GM23338 (cell line): ENCODE results near the gene LCE7A. TPM values are rescaled to one million over a fixed set of nuclear protein-coding genes. Genes with fewer than 3 reads are reported as not detected.

Experiments used
- polyA plus RNA-seq: library from polyadenylated mRNA; unstranded; fragments of >200 nt; fragmentation: Nextera tagmentation; extraction: Ambion mirVana; gene quantifications from 2 replicates; pipeline ENCODE4 v1.2.1, GENCODE V29; 2016
- total RNA-seq: library from RNA; depleted of rRNA; stranded (reverse); fragments of >200 nt; shearing (Covaris generic); gene quantifications from 2 replicates; pipeline ENCODE4 v1.2.3, GENCODE V29; 2014; rRNA removed

Gene LCE7A
- total and polyA plus RNA-seq, 2 experiments from 2014 or later: not detected

Other genes with a start within 250 kb of the LCE7A start
- gene LCE3B, start 246.2 kb upstream of the LCE7A start, total RNA-seq: not detected in 2 replicates
- gene LCE3B, start 246.2 kb upstream of the LCE7A start, polyA plus RNA-seq: not detected in 2 replicates
- gene LCE3A, start 236.9 kb upstream of the LCE7A start, total RNA-seq: not detected in 2 replicates
- gene LCE3A, start 236.9 kb upstream of the LCE7A start, polyA plus RNA-seq: not detected in 2 replicates
- not detected in 2 replicates for gene LCE2D, start 196.6 kb upstream of the LCE7A start, total RNA-seq
- not detected in 2 replicates for gene LCE2D, start 196.6 kb upstream of the LCE7A start, polyA plus RNA-seq
- gene LCE2C, start 184.7 kb upstream of the LCE7A start, total RNA-seq: not detected in 2 replicates
- gene LCE2C, start 184.7 kb upstream of the LCE7A start, polyA plus RNA-seq: not detected in 2 replicates
- gene LCE2B, start 173.9 kb upstream of the LCE7A start, total RNA-seq: not detected in 2 replicates
- gene LCE2B, start 173.9 kb upstream of the LCE7A start, polyA plus RNA-seq: not detected in 2 replicates
- not detected in 2 replicates for gene LCE2A, start 161.7 kb upstream of the LCE7A start, total RNA-seq
- not detected in 2 replicates for gene LCE2A, start 161.7 kb upstream of the LCE7A start, polyA plus RNA-seq
- not detected in 2 replicates for gene LCE4A, start 151.8 kb upstream of the LCE7A start, total RNA-seq
- gene LCE4A, start 151.8 kb upstream of the LCE7A start, polyA plus RNA-seq: not detected in 2 replicates
- not detected in 2 replicates for gene KPRP, start 102.0 kb upstream of the LCE7A start, total RNA-seq
- not detected in 2 replicates for gene KPRP, start 102.0 kb upstream of the LCE7A start, polyA plus RNA-seq
- gene LCE1F, start 84.9 kb upstream of the LCE7A start, total RNA-seq: not detected in 2 replicates
- not detected in 2 replicates for gene LCE1F, start 84.9 kb upstream of the LCE7A start, polyA plus RNA-seq
- not detected in 2 replicates for gene LCE1E, start 73.7 kb upstream of the LCE7A start, total RNA-seq
- 0.43 TPM in 1 of 2 replicates, not detected in the other for gene LCE1E, start 73.7 kb upstream of the LCE7A start, polyA plus RNA-seq
- not detected in 2 replicates for gene LCE1D, start 63.3 kb upstream of the LCE7A start, total RNA-seq
- not detected in 2 replicates for gene LCE1D, start 63.3 kb upstream of the LCE7A start, polyA plus RNA-seq
- not detected in 2 replicates for gene LCE1C, start 53.3 kb upstream of the LCE7A start, total RNA-seq
- gene LCE1C, start 53.3 kb upstream of the LCE7A start, polyA plus RNA-seq: not detected in 2 replicates
- not detected in 2 replicates for gene LCE1B, start 48.0 kb upstream of the LCE7A start, total RNA-seq
- not detected in 2 replicates for gene LCE1B, start 48.0 kb upstream of the LCE7A start, polyA plus RNA-seq
- not detected in 2 replicates for gene LCE1A, start 32.5 kb upstream of the LCE7A start, total RNA-seq
- not detected in 2 replicates for gene LCE1A, start 32.5 kb upstream of the LCE7A start, polyA plus RNA-seq
- gene LCE6A, start 17.1 kb upstream of the LCE7A start, total RNA-seq: not detected in 2 replicates
- gene LCE6A, start 17.1 kb upstream of the LCE7A start, polyA plus RNA-seq: not detected in 2 replicates
- gene SMCP, start 18.3 kb downstream of the LCE7A start, total RNA-seq: not detected in 2 replicates
- not detected in 2 replicates for gene SMCP, start 18.3 kb downstream of the LCE7A start, polyA plus RNA-seq
- gene IVL, start 48.5 kb downstream of the LCE7A start, total RNA-seq: not detected in 2 replicates
- not detected in 2 replicates for gene IVL, start 48.5 kb downstream of the LCE7A start, polyA plus RNA-seq
- not detected in 2 replicates for gene SPRR5, start 87.2 kb downstream of the LCE7A start, total RNA-seq
- not detected in 2 replicates for gene SPRR5, start 87.2 kb downstream of the LCE7A start, polyA plus RNA-seq
- gene SPRR4, start 110.7 kb downstream of the LCE7A start, total RNA-seq: not detected in 2 replicates
- not detected in 2 replicates for gene SPRR4, start 110.7 kb downstream of the LCE7A start, polyA plus RNA-seq
- gene SPRR1A, start 124.1 kb downstream of the LCE7A start, total RNA-seq: not detected in 2 replicates
- not detected in 2 replicates for gene SPRR1A, start 124.1 kb downstream of the LCE7A start, polyA plus RNA-seq
- gene SPRR3, start 141.8 kb downstream of the LCE7A start, total RNA-seq: not detected in 2 replicates
- gene SPRR3, start 141.8 kb downstream of the LCE7A start, polyA plus RNA-seq: not detected in 2 replicates
- not detected in 2 replicates for gene SPRR1B, start 171.2 kb downstream of the LCE7A start, total RNA-seq
- not detected in 2 replicates for gene SPRR1B, start 171.2 kb downstream of the LCE7A start, polyA plus RNA-seq
- gene SPRR2D, start 181.1 kb downstream of the LCE7A start, total RNA-seq: not detected in 2 replicates
- not detected in 2 replicates for gene SPRR2D, start 181.1 kb downstream of the LCE7A start, polyA plus RNA-seq
- gene SPRR2A, start 197.5 kb downstream of the LCE7A start, total RNA-seq: not detected in 2 replicates
- gene SPRR2A, start 197.5 kb downstream of the LCE7A start, polyA plus RNA-seq: 0.43 TPM in 1 of 2 replicates, not detected in the other
- gene SPRR2B, start 211.6 kb downstream of the LCE7A start, total RNA-seq: not detected in 2 replicates
- gene SPRR2B, start 211.6 kb downstream of the LCE7A start, polyA plus RNA-seq: not detected in 2 replicates
- gene SPRR2E, start 234.5 kb downstream of the LCE7A start, total RNA-seq: not detected in 2 replicates
- gene SPRR2E, start 234.5 kb downstream of the LCE7A start, polyA plus RNA-seq: not detected in 2 replicates